Colonic mucosa (tissue), 4 donors: ENCODE measurements around the gene PLCG2. TPM values are rescaled to one million over a fixed set of nuclear protein-coding genes. Genes with fewer than 3 reads are reported as not detected.

Experiments
- DNase-seq: peaks from one replicate; pipeline ENCODE4 v3.0.0-alpha.2; 2020
- H3K27ac ChIP-seq: fragments of 200-600 bp; one replicate; pipeline ENCODE4 v1.8.0; 2021
- H3K27me3 ChIP-seq: fragments of 200-600 bp; one replicate; pipeline ENCODE4 v1.8.0; 2021
- H3K36me3 ChIP-seq: fragments of 200-600 bp; one replicate; pipeline ENCODE4 v1.8.0; 2021
- H3K4me1 ChIP-seq: fragments of 200-600 bp; one replicate; pipeline ENCODE4 v1.8.0; 2021; ENCODE audit warnings: mild to moderate bottlenecking
- H3K4me3 ChIP-seq: fragments of 200-600 bp; one replicate; pipeline ENCODE4 v1.8.0; 2021
- H3K9ac ChIP-seq, 2 donors: one replicate each; pipeline ENCODE4 v1.7.0; 2013; ENCODE audit warnings: control low read depth in 2 of 2, low read depth in 2 of 2, low read length in 2 of 2
- H3K9me3 ChIP-seq: fragments of 200-600 bp; one replicate; pipeline ENCODE4 v1.8.0; 2021
- intact Hi-C: fragments of 100-400 bp; cut with DNase I; formaldehyde crosslinking; loops from one replicate; pipeline ENCODE4 v1.14.1; 2022
- total RNA-seq, 2 donors: library from RNA; stranded (reverse); fragmentation: NEBNext Ultra II Directional in 1 of 2; extraction: Animal tissue kit (Norgen Biotek cat#: 25700) in 1 of 2; gene quantifications; one replicate each; pipeline ENCODE4 v1.2.1, GENCODE V29; 2021
- TF ChIP-seq, protein P1 (sequence below): fragments of 200-600 bp; IDR thresholded peaks from one replicate; pipeline ENCODE4 v1.8.0; 2022; ENCODE audit warnings: antibody characterized with exemption, mild to moderate bottlenecking
- donor health status: healthy.
- donor health status: DM: no; HTN: no; CAD: no.
- donor health status: DM: no; HTN: no; CAD: no.

The PLCG2 gene
- total RNA-seq, 2 donors from 2014 or later = 9.1 to 9.6 TPM

DNA sequence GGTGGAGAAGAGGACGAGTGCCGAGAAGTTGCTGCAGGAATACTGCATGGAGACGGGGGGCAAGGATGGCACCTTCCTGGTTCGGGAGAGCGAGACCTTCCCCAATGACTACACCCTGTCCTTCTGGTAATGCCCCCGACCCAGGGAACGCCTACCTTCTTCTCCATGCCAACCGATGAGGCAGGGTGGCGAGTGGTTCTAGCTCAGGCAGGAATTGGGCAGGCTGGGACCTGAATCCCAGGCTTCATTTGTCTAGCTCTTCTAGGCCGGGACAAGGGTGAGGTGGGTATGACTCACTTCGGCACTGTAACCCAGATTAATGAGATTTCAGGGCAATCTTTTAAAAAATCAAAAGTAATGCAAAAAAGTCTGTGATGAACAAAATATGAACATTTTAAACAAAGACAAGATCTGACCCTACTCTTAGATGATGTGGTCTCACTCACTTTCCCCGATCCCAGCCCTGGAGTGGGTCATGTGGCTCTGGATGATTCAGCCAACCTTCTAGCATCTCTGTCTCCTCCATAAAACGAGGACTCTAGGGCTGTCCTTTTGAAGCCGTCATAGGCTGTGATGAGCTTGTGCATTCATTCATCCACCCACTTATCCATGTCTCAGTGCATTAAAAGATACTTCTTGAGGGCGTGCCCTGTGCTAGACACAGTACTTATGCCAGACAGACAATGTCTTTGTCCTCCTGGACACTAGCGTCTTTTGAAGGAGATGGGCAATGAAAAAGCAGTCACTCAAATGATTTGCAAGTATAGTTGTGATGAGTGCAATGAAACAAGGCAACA is 129.6 kb downstream of the PLCG2 start:
- Histone ChIP-seq H3K27ac (no peak overlapping the region), H3K27me3 (no peaks in the 10 kb centered on the region), H3K4me1 (no peaks in the 10 kb centered on the region), H3K36me3 (no peaks in the 10 kb centered on the region), H3K9ac (no peak overlapping the region), H3K9me3 (no peaks in the 10 kb centered on the region), H3K4me3 (no peak overlapping the region)
- no peak for DNase-seq
- intact Hi-C loops = no loop called here
- TF ChIP-seq, protein P1, sequence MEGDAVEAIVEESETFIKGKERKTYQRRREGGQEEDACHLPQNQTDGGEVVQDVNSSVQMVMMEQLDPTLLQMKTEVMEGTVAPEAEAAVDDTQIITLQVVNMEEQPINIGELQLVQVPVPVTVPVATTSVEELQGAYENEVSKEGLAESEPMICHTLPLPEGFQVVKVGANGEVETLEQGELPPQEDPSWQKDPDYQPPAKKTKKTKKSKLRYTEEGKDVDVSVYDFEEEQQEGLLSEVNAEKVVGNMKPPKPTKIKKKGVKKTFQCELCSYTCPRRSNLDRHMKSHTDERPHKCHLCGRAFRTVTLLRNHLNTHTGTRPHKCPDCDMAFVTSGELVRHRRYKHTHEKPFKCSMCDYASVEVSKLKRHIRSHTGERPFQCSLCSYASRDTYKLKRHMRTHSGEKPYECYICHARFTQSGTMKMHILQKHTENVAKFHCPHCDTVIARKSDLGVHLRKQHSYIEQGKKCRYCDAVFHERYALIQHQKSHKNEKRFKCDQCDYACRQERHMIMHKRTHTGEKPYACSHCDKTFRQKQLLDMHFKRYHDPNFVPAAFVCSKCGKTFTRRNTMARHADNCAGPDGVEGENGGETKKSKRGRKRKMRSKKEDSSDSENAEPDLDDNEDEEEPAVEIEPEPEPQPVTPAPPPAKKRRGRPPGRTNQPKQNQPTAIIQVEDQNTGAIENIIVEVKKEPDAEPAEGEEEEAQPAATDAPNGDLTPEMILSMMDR = no peak

DNA sequence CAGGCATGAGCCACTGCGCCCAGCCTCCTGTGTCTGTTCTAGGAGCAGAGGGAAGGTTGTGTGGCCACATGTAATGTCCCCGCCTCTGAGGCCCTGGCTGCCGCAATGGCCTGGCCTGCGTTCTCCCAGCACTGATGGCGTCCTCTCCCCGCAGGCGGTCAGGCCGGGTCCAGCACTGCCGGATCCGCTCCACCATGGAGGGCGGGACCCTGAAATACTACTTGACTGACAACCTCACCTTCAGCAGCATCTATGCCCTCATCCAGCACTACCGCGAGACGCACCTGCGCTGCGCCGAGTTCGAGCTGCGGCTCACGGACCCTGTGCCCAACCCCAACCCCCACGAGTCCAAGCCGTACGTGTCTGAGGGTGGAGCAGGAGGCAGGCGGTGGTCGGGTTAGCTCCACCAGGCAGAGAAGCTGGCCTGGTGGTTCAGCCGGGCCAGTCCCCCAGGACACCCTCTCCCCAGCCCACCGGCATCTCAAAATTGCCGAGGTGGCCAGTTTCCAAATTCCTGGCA is 131.3 kb downstream of the PLCG2 start:
- Histone ChIP-seq H3K36me3 (no peaks in the 10 kb centered on the region), H3K27me3 (no peaks in the 10 kb centered on the region), H3K4me3 (no peak overlapping the region), H3K9ac (no peak overlapping the region), H3K4me1 (no peaks in the 10 kb centered on the region), H3K27ac (no peak overlapping the region), H3K9me3 (no peaks in the 10 kb centered on the region)
- intact Hi-C loops = no loop called here
- TF ChIP-seq, protein P1 = no peak
- no peak for DNase-seq

DNA sequence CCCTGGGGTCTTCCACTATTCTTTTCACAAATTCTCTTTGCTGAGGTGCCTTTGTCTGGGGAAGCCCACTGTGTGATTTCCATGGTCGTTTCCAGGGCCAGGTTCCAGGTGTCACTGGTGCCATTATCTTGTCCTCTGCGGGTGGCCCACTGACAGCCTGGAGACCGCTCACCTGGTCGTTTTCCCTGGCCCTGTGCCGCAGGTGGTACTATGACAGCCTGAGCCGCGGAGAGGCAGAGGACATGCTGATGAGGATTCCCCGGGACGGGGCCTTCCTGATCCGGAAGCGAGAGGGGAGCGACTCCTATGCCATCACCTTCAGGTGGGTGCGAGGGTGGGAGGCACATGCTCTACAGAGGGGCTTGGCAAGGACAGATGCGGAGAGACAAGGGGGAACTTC is 133.3 kb downstream of the PLCG2 start:
- Histone ChIP-seq H3K36me3 (no peaks in the 10 kb centered on the region), H3K4me3 (no peak overlapping the region), H3K9me3 (no peaks in the 10 kb centered on the region), H3K27me3 (no peaks in the 10 kb centered on the region), H3K27ac (no peak overlapping the region), H3K9ac (no peak overlapping the region), H3K4me1 (no peaks in the 10 kb centered on the region)
- TF ChIP-seq, protein P1 = no peak
- intact Hi-C loops = no loop called here
- no peak for DNase-seq

DNA sequence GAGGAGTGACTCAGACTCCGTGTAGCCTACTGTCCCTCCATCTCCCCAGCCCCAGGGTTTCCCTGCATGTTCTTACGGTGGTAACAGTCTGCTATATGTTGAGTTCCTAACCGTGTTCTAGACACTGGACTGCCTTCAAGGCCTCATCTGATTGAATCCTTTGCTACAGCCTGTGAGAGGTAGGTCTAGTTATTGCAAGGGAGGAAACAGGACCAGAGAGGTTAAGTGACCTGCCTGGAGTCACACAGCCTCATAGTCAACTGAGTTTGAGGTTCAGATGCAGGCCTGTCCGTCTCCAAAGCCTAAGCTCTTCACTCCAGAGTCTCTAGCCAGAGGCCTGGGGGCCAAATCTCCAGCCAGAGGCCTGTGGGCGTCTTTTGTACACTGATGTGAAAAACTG is 134.1 kb downstream of the PLCG2 start:
- no peak overlapping the region for H3K27ac ChIP-seq
- no peaks in the 10 kb centered on the region for H3K9me3 ChIP-seq
- H3K4me3 ChIP-seq = no peak overlapping the region
- no peak overlapping the region for H3K9ac ChIP-seq
- H3K27me3 ChIP-seq = no peaks in the 10 kb centered on the region
- no peaks in the 10 kb centered on the region for H3K4me1 ChIP-seq
- no peaks in the 10 kb centered on the region for H3K36me3 ChIP-seq
- TF ChIP-seq, protein P1 = no peak
- intact Hi-C loops = no loop called here
- DNase-seq = no peak

DNA sequence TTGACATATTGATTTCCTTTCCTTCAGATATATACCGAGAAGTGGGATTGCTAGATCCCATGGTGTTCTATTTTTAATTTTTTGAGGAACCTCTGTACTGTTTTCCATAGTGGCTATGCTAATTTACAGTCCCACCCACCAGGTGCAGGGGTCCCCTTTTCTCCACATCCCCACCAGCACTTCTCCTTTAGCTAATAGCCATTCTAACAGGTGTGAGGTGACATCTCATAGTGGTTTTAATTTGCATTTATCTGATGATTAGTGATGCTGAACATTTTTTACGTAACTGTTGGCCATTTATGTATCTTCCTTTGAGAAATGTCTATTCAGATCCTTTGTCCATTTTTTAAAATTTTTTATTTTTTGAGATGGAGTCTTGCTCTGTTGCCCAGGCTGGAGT is 138.3 kb downstream of the PLCG2 start:
- Histone ChIP-seq H3K9me3 (no peaks in the 10 kb centered on the region), H3K9ac (no peak overlapping the region), H3K27ac (no peak overlapping the region), H3K27me3 (no peaks in the 10 kb centered on the region), H3K4me1 (no peaks in the 10 kb centered on the region), H3K36me3 (no peaks in the 10 kb centered on the region), H3K4me3 (no peak overlapping the region)
- no peak for DNase-seq
- intact Hi-C loops = no loop called here
- TF ChIP-seq, protein P1 = no peak
